C4-2B (cell line): ENCODE results near the gene LIX1L.

ENCODE experiments used
- CTCF ChIP-seq: fragments of 450-650 bp; conservative IDR thresholded peaks from 2 replicates; pipeline ENCODE4 v1.5.1; 2017; ENCODE audit warnings: mild to moderate bottlenecking
- ZFX ChIP-seq: fragments of 450-650 bp; IDR thresholded peaks from 2 replicates; pipeline ENCODE4 v1.6.1; 2017

GRCh38 chr1:145937436-145937835 is 20.4 kb downstream of the LIX1L start:
- TF ChIP-seq CTCF (no peak), ZFX (no peak)
